Body of pancreas (tissue), 4 donors: ENCODE measurements around the gene TRIM46. TPM values are rescaled to one million over a fixed set of nuclear protein-coding genes. Genes with fewer than 3 reads are reported as not detected.

Experiments
- ATAC-seq: fragments of 150-250 bp; one replicate; pipeline ENCODE4 v1.9.1; 2016
- DNase-seq, 4 donors: peaks; one replicate each; pipeline ENCODE4 v3.0.0-alpha.2; 2019
- H3K27ac ChIP-seq, 4 donors: fragments of 200-600 bp; sonication (generic); 1 replicate in 3 of 4; 2 replicates in 1 of 4; pipeline versions ENCODE4 v1.5.1 to v1.6.1; 2016 to 2019; ENCODE audit warnings: mild to moderate bottlenecking in 1 of 4, mixed read lengths in 1 of 4, moderate library complexity in 1 of 4
- H3K27me3 ChIP-seq, 2 donors: fragments of 200-600 bp; sonication (generic); one replicate each; pipeline ENCODE4 v1.6.0; 2016; ENCODE audit warnings: mild to moderate bottlenecking in 1 of 2
- H3K36me3 ChIP-seq, 2 donors: fragments of 200-600 bp; sonication (generic); replicated peaks in 1 of 2; 2 replicates each; pipeline ENCODE4 v1.5.1; 2016; ENCODE audit warnings: low read depth in 2 of 2; ENCODE audit not compliant: insufficient read depth in 1 of 2
- H3K4me1 ChIP-seq: fragments of 200-600 bp; sonication (generic); one replicate; pipeline ENCODE4 v1.6.0; 2016
- H3K4me3 ChIP-seq, 2 donors: fragments of 200-600 bp; sonication (generic); 1 replicate in 1 of 2; 2 replicates in 1 of 2; pipeline ENCODE4 v1.5.1; 2016 to 2019
- H3K9me3 ChIP-seq, 3 donors: fragments of 200-600 bp; sonication (generic); 1 replicate in 2 of 3; 2 replicates in 1 of 3; pipeline ENCODE4 v1.5.1; 2016
- CTCF ChIP-seq, 7 experiments: fragments of 450-650 bp in 4 of 7; fragments of 200-600 bp in 3 of 7; sonication (generic) in 3 of 7; IDR thresholded peaks; one replicate each; pipeline ENCODE4 v1.5.1; 2016 to 2019; ENCODE audit warnings: antibody characterized with exemption in 7 of 7
- POLR2A ChIP-seq, 3 donors: fragments of 450-650 bp; IDR thresholded peaks; one replicate each; pipeline ENCODE4 v1.6.1; 2016; ENCODE audit warnings: antibody characterized with exemption in 3 of 3, mild to moderate bottlenecking in 2 of 3
- WGBS, 2 donors: methylation state at CpG; one replicate each; pipeline ENCODE4 v1.1.5; 2017; 5-methylcytosine and 5-hydroxymethylcytosine counted together
- intact Hi-C: fragments of 100-400 bp; cut with DNase I; formaldehyde crosslinking; loops from one replicate; pipeline ENCODE4 v1.15.1; 2023
- total RNA-seq, 2 donors: library from RNA; depleted of rRNA; stranded (reverse); fragments of >200 nt; gene quantifications; one replicate each; pipeline ENCODE4 v1.1.0, GENCODE V29; 2016

The TRIM46 gene
- total RNA-seq, 2 donors from 2014 or later = 0.26 TPM; not detected in 1

- peak overlapping the region in 3 of 4 donors; percentile 76 to 85 (median 81) for H3K27ac ChIP-seq
- intact Hi-C loops = loop anchor here (10.0 kb wide), 1 partner anchor 53 kb away; no protein-coding TSS in a partner anchor
- DNase-seq = no peak
- WGBS, 2 donors = 27 to 29% methylated on average over 8 of the region's 8 CpGs
- H3K9me3 ChIP-seq = no peaks in the 10 kb centered on the region
- TF ChIP-seq POLR2A (IDR thresholded peaks at IDR 0.05) = no peak
- no peak for TF ChIP-seq CTCF (IDR thresholded peaks at IDR 0.05)
- H3K36me3 ChIP-seq = peaks cover 0 to 7% of the 10 kb centered on the region in 2 donors
- H3K27me3 ChIP-seq = no peaks in the 10 kb centered on the region
- H3K4me3 ChIP-seq = peak overlapping the region in 1 of 2 donors; percentile 35
- H3K4me1 ChIP-seq = peaks cover 26% of the 10 kb centered on the region
- no peak for ATAC-seq
Measured at GRCh38 chr1:155171836-155172731, 1.6 kb upstream of the TRIM46 start.

- H3K4me1 ChIP-seq = peaks cover 20% of the 10 kb centered on the region
- peaks cover 0 to 7% of the 10 kb centered on the region in 2 donors for H3K36me3 ChIP-seq
- no peaks in the 10 kb centered on the region for H3K9me3 ChIP-seq
- no peaks in the 10 kb centered on the region for H3K27me3 ChIP-seq
- ATAC-seq (peak; percentile 89), DNase-seq (peak; percentile 93 to 97 (median 95))
- intact Hi-C loops = loop anchor here (10.0 kb wide), 1 partner anchor 52 kb away; no protein-coding TSS in a partner anchor
- H3K4me3 ChIP-seq = peak within 1 kb of the TSS; percentile 35 to 84
- 0% methylated on average over 13 to 57 of the region's 57 CpGs for WGBS, 2 donors
- peak within 1 kb of the TSS; percentile 67 to 85 (median 78) for H3K27ac ChIP-seq
- TF ChIP-seq POLR2A (IDR thresholded peaks at IDR 0.05) (peak in 2 of 3 donors; percentile 70 to 72), CTCF (IDR thresholded peaks at IDR 0.05) (peak; percentile 83 to 100 (median 97))
Measured at GRCh38 chr1:155172732-155173477, 744 bp upstream of the TRIM46 start, which contains the start of gene KRTCAP2. KRTCAP2 (minus strand) TSS chr1:155173304; CDS start chr1:155173224, 80 bp downstream.

GRCh38 chr1:155174324-155175280 lies 953 bp downstream of the TRIM46 start:
- no peak for ATAC-seq

More at GRCh38 chr1:155174324-155175280, 953 bp downstream of the TRIM46 start:
- H3K27ac ChIP-seq = no peak overlapping the region
- DNase-seq = peak in 2 of 4 donors; percentile 18 to 21
- intact Hi-C loops = loop anchor here (10.0 kb wide), 1 partner anchor 50 kb away; no protein-coding TSS in a partner anchor
- H3K27me3 ChIP-seq = no peaks in the 10 kb centered on the region
- H3K36me3 ChIP-seq = peaks cover 0 to 4% of the 10 kb centered on the region in 2 donors
- no peak overlapping the region for H3K4me3 ChIP-seq
- no peaks in the 10 kb centered on the region for H3K9me3 ChIP-seq
- WGBS, 2 donors = 12 to 22% methylated on average over 32 to 34 of the region's 35 CpGs
- peaks cover 19% of the 10 kb centered on the region for H3K4me1 ChIP-seq
- TF ChIP-seq CTCF (IDR thresholded peaks at IDR 0.05) = no peak
- TF ChIP-seq POLR2A (IDR thresholded peaks at IDR 0.05) = no peak
